UCSD-AML1 (cell line): ENCODE measurements around the gene ERFL.

Experiments
- DNase-seq: peaks from one replicate; lab custom pipeline; 2025; ENCODE audit not compliant: unreplicated experiment; lab: John Stamatoyannopoulos, UW

ERFL gene

DNA sequence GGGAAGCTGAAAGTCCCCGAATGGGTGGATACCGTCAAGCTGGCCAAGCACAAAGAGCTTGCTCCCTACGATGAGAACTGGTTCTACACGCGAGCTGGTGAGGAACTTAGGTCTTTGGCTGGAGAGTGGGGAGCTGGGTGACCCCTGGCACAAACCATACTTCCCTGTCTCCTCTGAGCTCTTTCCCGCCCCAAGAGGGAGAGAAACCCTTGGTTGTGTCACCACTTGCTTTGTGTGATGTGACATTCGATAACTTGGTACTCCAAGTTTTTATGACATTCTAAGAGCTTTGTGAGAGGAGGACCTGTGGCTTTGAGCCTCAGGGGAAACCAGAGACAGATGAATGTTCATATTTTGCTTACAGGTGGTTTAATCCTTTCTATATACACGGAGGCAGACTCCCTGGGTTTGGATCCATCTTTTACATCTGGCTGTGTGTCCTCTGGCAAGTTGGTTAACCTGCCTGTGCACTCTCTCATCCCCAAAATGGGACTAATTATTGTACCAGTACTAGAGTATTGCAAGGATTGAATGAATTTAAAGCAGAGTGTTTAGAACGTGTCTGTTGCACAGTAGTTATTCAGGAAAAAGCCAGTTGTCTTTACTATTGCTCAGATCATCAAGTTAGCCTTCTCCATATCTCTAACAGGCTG is 67.0 kb downstream of the ERFL start:
- DNase-seq: no peak

DNA sequence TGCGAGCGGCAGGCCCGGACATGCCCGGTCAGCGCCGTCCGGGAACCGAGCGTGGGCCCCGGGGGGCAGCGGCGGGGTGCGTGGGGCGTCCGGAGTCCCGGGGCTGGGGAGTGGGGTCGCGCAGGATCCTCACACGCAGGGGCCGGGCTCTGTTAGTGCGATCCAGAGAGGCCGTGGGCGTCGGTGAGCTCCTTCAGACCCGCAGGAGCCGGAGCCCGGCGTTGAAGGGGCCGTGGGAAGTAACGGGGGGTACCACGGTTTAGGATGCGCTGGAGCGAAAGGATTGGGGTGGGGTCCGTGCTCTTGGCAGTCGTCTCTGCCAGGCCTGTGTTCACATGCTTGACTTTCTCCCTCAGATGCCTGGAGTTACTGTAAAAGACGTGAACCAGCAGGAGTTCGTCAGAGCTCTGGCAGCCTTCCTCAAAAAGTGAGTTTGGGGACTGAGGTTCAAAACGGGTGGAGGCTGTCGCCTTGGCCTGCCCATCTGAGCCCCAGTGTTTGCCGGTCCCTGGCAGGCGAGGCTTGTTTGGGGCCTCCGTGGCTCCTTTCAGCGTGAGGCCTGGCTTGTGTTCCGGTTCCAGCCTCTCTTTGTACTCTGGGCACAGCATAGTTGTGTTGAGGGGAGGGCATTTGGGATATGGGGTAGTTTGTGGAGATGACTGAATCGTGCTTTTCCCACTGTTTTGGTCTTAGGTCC is 67.7 kb downstream of the ERFL start:
- DNase-seq: no peak

DNA sequence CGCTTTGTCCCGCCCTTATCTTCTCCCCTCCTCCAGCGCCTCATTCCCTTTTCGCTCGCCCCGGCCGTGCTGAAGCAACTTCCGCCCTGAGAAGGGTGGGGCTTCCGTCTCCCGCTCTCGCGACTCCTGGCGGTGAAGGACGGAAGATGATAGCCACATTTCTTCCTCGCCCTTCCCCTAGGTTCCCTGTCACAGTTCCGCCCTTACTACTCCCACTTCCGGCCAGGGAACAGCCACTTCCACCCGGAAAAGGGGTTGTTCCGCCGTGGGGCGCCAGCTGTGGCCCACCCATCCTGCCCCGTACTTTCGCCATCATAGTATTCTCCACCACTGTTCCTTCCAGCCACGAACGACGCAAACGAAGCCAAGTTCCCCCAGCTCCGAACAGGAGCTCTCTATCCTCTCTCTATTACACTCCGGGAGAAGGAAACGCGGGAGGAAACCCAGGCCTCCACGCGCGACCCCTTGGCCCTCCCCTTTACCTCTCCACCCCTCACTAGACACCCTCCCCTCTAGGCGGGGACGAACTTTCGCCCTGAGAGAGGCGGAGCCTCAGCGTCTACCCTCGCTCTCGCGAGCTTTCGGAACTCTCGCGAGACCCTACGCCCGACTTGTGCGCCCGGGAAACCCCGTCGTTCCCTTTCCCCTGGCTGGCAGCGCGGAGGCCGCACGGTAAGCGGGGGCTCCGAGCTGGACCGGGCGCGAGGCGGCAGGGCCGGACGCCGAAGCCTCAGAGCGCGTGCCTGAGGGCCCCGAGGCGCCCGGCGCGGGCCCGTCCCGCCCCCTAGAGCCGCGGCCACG is 68.4 kb downstream of the ERFL start, which contains the start of gene RPS19:
Gene RPS19, plus strand, starts transcription at position 638 of the 801 bp plus-strand sequence. CDS start 520 bp downstream, outside the sequence.
- DNase-seq: peak; percentile 99

DNA sequence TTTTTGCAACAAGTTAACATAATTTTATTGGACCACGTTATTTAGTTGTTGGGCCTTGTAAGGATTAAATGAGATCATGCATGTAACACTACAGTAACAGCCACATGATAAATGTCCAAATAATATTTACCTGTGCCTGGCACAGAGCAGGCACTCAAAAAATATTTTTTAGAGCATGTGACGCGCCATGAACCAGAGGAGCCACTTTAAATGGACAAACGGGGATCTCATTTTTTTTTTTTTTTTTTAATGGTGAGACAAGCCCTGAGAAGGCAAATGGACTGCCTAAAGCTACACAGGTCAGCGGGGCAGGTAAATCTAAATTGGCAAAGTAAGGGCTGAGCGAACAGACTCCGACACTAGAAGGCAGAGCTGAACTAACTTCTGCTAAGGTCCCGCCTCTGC is 69.0 kb downstream of the ERFL start:
- no peak for DNase-seq
